Thyroid gland (tissue), 4 donors: ENCODE data around the gene TEFM. TPM values are rescaled to one million over a fixed set of nuclear protein-coding genes. Genes with fewer than 3 reads are reported as not detected.

Source experiments
- DNase-seq, 2 donors: peaks; one replicate each; pipeline ENCODE4 v3.0.0-alpha.2; 2019
- H3K27ac ChIP-seq, 3 donors: fragments of 200-600 bp; sonication (generic); 1 replicate in 2 of 3; 2 replicates in 1 of 3; pipeline ENCODE4 v1.5.1; 2016 to 2019; ENCODE audit warnings: mild to moderate bottlenecking in 1 of 3, moderate library complexity in 1 of 3
- H3K27me3 ChIP-seq: fragments of 200-600 bp; sonication (generic); one replicate; pipeline ENCODE4 v1.5.1; 2019
- H3K36me3 ChIP-seq, 2 donors: fragments of 200-600 bp; sonication (generic); one replicate each; pipeline ENCODE4 v1.5.1; 2016 to 2019
- H3K4me1 ChIP-seq, 2 donors: fragments of 200-600 bp; sonication (generic); one replicate each; pipeline ENCODE4 v1.5.1; 2017 to 2019
- H3K4me3 ChIP-seq, 3 donors: fragments of 200-600 bp; sonication (generic); replicated peaks in 1 of 3; 1 replicate in 2 of 3; 2 replicates in 1 of 3; pipeline ENCODE4 v1.5.1; 2016; ENCODE audit warnings: mild to moderate bottlenecking in 1 of 3
- H3K9me3 ChIP-seq: fragments of 200-600 bp; sonication (generic); one replicate; pipeline ENCODE4 v1.5.1; 2017
- CTCF ChIP-seq, 6 experiments: fragments of 200-600 bp in 3 of 6; fragments of 450-650 bp in 3 of 6; sonication (generic) in 3 of 6; IDR thresholded peaks; one replicate each; pipeline ENCODE4 v1.5.1; 2016 to 2019; ENCODE audit warnings: antibody characterized with exemption in 6 of 6, mild to moderate bottlenecking in 2 of 6, inconsistent platforms in 1 of 6, moderate library complexity in 1 of 6
- POLR2A ChIP-seq, 2 donors: fragments of 450-650 bp; IDR thresholded peaks; one replicate each; pipeline ENCODE4 v1.6.1; 2017; ENCODE audit warnings: antibody characterized with exemption in 2 of 2, mild to moderate bottlenecking in 2 of 2, moderate library complexity in 1 of 2
- WGBS, 2 donors: methylation state at CpG; one replicate each; pipeline ENCODE4 v1.1.5; 2017; 5-methylcytosine and 5-hydroxymethylcytosine counted together
- intact Hi-C: fragments of 100-400 bp; cut with DNase I; formaldehyde crosslinking; loops from one replicate; pipeline ENCODE4 v1.15.1; 2023
- total RNA-seq, 4 donors: library from RNA; depleted of rRNA; stranded (reverse); fragments of >200 nt; gene quantifications; one replicate each; pipeline ENCODE4 v1.2.3, GENCODE V29; 2016

The TEFM gene
- total RNA-seq, 4 donors from 2014 or later = 7.0 to 16.8 (median 13.5) TPM

GRCh38 chr17:30950189-30950588 is 44.2 kb upstream of the TEFM start:
- no peak for TF ChIP-seq CTCF (IDR thresholded peaks at IDR 0.05)
- no peak for TF ChIP-seq POLR2A (IDR thresholded peaks at IDR 0.05)
- Histone ChIP-seq H3K4me3 (no peak overlapping the region), H3K36me3 (no peaks in the 10 kb centered on the region), H3K4me1 (peaks cover 0 to 11% of the 10 kb centered on the region in 2 donors), H3K27ac (no peak overlapping the region), H3K27me3 (no peaks in the 10 kb centered on the region), H3K9me3 (no peaks in the 10 kb centered on the region)
- intact Hi-C loops = no loop called here
- WGBS, 2 donors = 88 to 93% methylated on average over 3 to 5 of the region's 5 CpGs
- DNase-seq = no peak

GRCh38 chr17:30947796-30948195 is 41.8 kb upstream of the TEFM start:
- H3K27me3 ChIP-seq = no peaks in the 10 kb centered on the region
- intact Hi-C loops = no loop called here
- no peak for DNase-seq
- no peak overlapping the region for H3K27ac ChIP-seq
- 93 to 98% methylated on average over 5 of the region's 5 CpGs for WGBS, 2 donors
- no peak overlapping the region for H3K4me3 ChIP-seq
- TF ChIP-seq CTCF (IDR thresholded peaks at IDR 0.05) = no peak
- no peak for TF ChIP-seq POLR2A (IDR thresholded peaks at IDR 0.05)
- no peaks in the 10 kb centered on the region for H3K36me3 ChIP-seq
- no peaks in the 10 kb centered on the region for H3K4me1 ChIP-seq
- H3K9me3 ChIP-seq = no peaks in the 10 kb centered on the region

- H3K27ac ChIP-seq = no peak overlapping the region
- intact Hi-C loops = no loop called here
- no peaks in the 10 kb centered on the region for H3K9me3 ChIP-seq
- no peak overlapping the region for H3K4me3 ChIP-seq
- no peaks in the 10 kb centered on the region for H3K27me3 ChIP-seq
- H3K4me1 ChIP-seq = no peaks in the 10 kb centered on the region
- WGBS, 2 donors = 68 to 79% methylated on average over 4 of the region's 4 CpGs
- no peak for DNase-seq
- no peak for TF ChIP-seq POLR2A (IDR thresholded peaks at IDR 0.05)
- TF ChIP-seq CTCF (IDR thresholded peaks at IDR 0.05) = no peak
- no peaks in the 10 kb centered on the region for H3K36me3 ChIP-seq
These were observed 36.5 kb upstream of the TEFM start for GRCh38 chr17:30942308-30943079.

GRCh38 chr17:30939051-30939689 is 33.1 kb upstream of the TEFM start:
- intact Hi-C loops = no loop called here
- 84 to 87% methylated on average over 13 of the region's 13 CpGs for WGBS, 2 donors
- H3K27ac ChIP-seq = no peak overlapping the region

More at GRCh38 chr17:30939051-30939689, 33.1 kb upstream of the TEFM start:
- H3K4me3 ChIP-seq = no peak overlapping the region
- H3K36me3 ChIP-seq = no peaks in the 10 kb centered on the region
- H3K9me3 ChIP-seq = no peaks in the 10 kb centered on the region
- no peak for DNase-seq
- TF ChIP-seq POLR2A (IDR thresholded peaks at IDR 0.05) (no peak), CTCF (IDR thresholded peaks at IDR 0.05) (no peak)
- no peaks in the 10 kb centered on the region for H3K27me3 ChIP-seq
- no peaks in the 10 kb centered on the region for H3K4me1 ChIP-seq
